ENCODE measurements around the gene HDGFL2.

HDGFL2 gene

DNA sequence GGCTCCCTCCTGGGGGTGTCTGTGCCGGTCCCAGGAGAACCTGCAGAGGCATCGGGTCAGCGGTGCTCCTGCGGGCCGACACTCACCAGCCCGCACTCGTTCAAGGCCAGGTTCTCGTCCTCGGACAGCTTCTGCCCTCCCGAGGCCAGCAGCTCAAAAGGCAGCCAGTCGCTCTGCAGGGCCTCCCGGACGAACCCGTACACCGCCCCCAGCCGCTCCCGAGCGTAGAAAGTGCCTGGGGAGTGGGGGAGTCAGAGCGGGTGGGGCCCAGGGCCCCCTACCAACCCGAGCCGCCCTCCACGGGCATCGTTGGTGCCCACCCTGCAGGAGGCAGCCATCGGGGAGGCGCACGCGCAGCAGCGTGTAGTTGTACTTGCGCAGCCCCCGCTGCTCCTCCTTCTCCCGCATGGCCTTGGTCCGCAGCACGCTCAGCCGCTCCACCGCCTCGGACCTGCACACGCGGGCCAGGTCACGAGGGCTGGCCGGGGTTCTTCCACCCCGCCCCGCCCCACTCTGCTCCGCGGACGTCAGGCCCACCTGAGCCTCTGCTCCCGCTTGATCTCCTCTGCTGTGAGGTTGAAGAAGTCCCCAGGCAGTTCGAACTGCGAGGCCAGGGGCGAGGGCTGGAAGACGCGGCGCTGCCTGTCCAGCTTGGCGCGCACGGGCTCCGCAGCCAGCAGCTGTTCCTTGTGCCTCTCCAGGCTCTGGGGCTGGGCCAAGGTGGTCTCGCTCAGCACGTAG lies 26.0 kb upstream of the HDGFL2 start:
- no peak for DNase-seq

DNA sequence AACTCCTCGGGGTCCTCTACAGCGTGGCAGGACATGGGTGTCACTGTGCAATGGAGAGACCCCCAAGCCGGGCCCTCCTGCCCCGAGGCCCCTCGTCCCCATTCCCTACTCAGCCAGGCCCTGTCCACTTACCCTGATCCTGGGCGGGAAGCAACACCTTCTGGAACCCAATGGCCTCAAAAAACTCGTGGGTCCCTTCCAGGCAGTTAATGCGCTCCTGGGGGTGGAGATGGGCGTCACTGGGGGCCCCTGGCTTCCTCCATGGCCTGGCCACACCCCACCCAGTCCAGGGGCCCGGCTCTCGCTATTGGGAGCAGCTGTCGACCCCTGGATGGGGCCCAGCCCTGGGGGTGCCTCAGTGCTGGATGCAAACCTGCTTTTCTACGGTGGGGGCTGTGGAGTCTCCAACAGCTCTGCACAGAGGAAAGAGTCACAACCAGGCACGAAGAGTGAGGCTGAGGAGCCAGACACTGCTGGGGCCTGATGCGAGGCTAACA lies 25.3 kb upstream of the HDGFL2 start:
- no peak for DNase-seq

DNA sequence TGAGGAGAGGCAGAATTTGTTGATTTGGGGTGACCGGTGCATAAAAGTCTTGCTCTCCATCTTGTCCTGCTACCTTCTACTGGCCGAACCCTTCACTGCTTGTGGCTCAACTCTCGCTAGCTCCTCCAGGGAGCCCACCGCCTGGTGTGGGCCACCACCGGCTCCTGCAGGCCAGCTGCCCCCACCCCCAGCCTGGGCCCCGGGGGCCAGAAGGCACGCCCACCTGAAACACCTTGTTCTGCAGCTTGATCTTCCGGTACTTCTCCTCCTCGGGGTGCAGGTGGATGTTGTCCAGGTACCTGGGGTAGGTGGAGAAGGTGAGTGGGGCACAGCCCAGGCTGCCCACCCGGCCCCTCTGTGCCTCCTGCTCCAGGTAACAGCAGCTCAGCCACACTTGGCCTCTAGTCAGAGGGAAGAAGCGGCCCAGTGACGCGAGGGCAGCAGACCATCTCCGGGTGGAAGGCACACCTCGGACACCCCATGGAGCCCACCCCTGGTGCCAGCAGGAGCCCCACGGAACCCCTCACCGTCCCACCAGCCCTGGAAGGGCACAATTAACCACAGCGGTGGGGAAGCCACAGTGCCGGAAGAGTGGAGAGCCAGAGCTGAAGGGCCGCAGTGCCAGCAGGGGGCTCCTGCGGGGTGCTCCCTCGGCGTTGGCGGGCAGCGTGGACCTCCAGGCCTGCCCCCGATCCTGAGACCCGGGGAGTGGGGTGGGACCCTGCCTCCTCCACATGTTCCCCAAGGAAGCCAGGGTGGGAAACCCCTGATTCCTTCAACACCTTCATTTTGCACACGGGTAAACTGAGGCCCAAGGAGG lies 24.6 kb upstream of the HDGFL2 start:
- DNase-seq: no peak

DNA sequence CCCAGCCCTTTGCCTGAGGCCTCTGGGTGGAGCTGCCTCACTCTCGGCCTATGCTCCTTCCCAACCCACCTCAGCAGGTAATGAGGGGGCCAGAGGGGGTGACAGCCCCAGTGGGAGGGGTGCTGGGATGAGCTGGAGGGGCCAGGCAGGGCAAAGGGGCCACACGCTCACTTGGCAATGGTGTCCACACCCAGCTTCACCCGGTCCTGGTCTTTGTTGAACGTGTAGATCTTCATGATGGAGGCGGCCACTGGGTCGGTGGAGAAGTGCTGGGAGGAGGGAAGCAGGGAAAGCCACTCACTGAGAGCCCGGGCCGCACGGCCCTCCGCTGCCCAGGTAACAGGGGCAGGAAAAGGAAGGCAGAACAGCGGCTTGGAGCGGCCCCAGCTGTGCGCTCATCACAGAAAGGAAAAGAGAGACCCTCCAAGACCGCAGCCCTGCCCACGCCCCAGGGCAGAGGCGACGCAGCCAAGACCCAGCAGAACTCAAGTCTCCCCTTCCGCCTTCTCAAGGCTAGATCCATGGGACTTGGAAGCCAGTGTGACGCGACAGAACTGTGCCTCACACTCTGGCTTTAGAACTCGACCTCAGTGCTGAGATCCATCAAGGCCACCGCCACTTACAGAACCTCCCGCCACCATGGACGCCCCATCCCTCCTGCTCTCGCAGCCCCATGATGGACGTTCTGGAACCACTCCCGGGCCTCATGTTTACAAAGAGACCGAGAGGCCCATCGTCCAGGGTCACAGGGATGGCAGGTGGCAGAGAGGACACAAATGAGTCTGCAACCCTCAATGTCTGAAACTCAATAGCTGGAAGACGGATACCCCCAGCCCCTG lies 23.7 kb upstream of the HDGFL2 start:
- DNase-seq: no peak

DNA sequence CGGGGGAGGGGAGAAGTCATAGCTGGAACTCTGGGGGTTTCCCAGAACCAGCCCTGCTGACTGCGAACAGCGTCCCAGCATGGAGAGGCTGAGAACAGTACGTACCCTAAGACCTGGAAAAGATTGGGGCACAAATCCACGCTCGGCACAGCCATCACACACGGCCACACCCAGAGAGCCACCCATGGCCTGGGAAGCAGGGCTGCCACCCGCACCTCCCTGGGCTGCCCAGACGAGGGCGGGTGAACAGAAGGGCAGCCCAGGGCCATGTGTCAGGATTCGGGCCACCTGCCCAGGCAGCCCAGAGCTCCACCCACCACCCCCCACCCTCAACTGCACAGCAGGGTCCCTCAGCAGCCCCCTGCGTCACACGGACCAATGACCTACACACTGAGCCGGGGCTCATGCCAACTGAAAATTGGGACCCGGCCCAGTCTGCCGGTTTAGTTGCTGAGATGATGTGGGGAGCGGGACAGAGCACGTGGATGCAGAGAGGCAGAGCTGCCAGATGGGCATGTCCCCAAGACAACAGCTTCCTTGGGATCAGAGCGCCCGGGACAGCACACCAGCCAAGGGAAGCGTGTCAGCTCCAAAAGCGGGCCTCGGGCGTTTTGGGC lies 23.0 kb upstream of the HDGFL2 start:
- no peak for DNase-seq

DNA sequence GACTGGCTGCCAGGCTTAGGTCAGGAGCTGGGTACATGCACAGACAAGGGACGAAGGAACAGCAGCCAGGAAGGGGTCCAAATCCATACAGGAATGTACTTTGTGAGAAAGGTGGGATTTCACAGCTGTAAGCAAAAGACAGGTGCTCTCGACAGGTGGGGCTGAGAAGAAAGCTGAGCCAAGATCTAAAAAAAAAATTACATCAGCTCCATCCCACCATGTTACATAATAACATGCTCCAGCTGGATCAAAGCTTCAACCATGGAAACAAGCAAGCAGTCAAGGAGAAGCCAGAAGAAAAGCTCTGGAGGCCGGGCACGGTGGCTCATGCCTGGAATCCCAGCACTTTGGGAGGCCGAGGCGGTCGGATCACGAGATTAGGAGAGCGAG lies 22.5 kb upstream of the HDGFL2 start:
- no peak for DNase-seq

DNA sequence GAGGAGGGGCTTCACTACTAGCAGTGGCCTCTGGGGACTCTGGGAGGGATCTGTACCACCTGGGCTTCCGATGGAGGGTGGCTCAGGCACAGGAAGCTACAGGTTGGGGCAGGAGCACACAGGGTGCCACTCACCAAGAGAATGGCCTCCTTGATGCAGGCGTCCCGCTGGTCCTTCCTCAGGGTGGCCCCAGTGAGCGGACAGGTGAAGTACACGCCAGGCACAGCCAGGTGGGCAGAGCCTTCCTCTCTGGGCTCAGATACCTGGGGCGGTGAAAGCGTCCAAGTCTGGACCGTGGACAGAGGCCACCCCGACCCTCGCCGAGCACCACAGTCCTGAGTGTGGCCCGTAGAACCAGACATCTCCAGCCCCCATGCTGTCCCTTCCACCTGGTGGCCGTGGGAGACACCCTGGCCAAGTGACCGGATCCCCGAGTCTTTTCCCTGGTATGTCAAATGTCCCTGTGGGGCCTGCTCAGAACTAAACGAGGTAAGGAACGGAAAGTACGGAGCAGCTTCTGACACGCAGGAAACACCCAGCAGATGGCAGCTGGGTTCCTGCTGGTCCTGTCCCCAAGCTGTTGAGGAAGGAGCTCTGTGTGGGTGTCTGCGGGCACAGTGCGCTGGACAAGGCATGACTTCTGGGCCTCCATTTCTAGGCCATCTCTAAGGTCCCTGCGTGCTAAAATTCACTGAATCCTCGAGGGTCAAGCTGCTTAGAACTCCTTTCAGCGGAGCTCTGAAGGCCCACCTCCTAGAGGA lies 19.7 kb upstream of the HDGFL2 start:
- DNase-seq: no peak

DNA sequence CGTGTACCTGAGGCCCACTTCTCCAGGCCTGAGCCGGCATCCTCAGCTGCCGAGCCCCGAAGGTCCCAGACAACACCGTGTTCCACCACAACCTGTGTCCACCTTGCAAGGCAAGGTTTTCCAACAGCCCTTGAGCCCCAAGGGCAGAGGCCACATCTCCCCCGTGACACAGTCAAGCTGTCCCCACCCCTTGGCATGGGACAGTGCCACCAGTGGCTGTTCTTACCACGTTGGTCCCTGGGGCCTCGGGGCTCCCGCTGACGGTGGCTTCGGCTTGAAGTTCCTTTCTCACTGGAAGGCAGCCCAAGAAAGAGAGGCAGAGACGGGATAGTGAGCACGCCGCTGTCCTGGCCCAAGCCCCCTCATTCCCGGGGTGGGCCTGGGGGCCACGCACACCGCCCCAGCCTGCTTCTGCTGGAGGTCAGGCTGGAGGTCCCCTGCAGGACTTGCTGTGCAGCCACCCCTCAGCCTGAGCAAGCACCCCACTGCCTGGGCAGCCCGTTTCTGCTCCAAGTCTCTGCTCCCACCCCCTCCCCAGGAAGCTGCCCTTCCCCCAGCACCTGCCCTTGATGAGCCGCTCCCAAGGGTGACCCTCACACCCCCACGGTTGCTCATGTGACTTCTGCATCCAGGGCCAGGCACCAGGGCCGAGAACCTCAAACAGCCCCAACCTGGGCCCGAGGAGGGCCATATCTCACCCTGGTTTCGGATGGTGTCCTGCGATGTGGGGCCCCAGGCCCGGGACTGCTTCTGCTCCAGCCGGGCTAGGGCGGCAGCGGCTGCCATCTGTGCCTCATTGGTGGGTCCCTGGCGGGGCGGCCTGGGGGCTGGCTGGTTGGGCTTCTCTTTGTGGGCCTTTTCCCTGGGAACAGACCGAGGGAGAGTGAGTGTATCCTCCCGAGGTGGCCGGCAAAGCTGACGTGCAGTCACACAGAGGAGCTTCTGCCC lies 18.6 kb upstream of the HDGFL2 start:
- DNase-seq: no peak

DNA sequence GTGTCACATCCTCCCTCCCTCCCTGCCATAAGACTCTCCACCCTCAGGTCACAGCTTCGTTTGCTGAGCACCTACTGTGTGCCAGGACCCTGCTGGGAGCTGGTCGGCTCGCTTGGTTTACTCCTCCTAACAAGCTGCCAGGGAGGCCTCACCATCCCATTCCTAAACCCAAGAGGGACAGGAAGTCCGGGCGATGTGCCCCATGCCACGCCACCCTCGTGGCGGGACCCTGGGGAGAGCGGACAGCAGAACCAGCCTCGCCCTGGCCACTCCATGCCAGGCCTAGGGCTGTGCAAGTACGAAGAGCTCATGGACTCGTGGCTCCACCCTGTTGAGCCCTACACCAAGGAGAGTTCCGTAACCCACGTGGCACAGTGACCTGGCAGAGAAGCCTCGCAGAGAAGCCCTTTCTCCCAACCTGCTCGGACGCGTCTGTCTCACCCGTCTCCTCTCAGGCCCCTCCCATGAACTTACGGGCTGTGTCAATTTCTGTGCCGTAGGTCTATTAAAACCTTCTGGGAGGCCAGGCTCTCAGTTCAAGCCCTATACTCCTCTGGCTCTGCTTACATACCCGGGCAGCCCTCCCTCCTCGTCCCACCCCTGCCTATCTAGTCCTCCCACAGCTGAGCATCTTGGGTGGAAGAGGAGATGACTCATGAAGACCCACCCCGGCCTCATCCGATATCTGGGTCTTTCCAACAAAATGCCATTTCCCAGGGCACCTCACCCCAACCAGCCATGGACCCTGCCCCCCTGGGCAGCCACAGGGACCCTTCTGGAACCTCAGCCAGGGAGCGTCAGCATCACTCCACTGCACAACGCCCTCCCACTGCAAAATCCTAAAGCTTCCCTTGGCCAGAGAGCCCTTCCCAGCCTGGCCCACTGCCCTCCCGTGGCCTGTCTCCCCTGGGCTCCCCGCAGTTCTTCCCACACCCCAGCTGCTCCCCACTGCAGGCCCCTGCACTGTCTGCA lies 17.1 kb upstream of the HDGFL2 start:
- no peak for DNase-seq

DNA sequence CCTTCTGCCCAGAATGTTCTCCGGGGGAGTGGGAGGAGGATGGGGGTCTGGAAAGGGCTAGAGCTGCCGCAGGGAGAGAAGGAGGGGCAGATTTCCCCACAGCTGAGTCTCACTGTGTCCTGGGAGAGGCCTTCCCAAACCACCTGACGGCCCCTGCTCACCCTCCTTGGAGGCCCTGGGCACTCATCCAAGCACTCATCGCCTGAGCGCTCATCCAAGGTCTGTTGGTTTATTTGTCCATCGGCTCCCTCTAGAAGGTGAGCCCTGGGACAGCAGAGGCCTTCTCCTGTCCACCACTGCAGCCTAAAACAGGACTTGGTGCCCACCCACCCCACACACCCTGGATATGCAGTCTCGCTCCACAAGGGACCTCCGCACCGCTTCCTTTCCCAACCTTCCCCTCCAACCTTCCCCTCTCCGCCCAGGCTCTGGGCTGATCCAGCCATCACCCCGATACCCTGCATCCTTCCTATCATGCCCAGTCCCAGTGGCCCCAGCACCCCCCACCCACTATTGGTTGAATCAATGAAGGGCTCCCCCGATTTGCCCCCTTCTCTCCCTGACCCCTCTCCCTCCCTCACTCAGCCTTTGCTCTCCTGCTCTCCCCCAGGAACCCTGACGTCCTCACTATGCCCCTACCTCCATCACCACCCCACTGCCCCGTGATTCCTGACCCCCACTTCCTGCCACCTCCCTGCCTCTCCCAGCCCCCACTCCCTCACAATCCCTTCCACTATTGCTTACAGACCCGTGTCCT lies 16.2 kb upstream of the HDGFL2 start:
- DNase-seq: no peak

DNA sequence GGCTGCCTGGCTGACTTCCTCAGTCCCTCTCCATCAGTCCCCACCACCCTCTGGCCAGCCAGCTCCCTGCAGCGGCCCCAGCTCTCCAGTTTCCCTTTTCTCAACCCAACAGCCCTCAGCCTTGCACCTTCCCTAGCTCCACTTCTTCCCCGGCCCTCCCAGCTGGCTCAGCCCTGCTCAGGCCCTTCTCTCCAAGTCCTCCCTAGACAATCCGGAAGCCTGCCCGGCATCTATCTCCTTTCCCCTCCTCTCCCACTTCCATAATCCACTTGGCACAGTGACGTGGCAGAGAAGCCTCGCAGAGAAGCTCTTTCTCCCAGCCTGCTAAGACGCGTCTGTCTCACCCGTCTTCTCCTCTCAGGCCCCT lies 15.6 kb upstream of the HDGFL2 start:
- no peak for DNase-seq

DNA sequence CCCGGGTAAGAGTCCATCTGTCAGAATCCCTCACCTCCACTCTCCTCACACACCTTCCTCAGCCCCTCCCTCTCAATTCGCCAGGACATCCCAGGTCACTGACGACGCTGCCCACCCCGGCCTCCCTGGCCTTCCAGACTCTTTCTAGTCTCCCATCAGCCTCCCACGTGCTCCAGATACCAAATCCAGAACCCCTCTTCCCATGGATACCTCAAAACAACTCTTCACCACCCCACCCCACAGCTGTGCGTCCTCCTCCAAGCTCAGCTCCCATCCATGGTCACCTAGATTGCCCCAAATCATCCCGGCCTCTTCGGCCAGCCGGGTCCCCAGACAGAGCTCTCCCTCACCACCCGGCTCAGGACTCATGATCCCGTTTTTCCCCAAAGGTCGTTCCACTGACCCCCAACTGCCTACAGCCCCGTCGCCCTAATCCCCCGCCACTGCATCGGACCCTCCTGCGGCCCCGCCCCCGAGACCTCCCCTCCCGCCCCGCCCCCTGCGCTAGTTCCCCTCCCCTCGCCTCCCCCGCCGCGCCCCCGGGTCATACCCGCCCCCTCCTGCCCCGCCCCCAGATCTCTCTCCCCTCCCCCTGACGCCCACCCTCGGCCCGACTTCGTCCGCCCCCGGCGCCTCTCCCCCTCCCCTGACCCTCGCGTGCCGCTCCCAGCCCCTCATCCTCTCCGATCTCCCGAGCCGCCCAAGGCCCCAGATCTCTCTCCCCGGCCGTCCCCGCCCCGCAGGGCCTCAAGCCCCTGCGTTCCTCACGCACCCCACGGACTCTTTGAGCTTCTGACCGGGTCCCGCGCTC lies 15.0 kb upstream of the HDGFL2 start:
- DNase-seq: no peak

DNA sequence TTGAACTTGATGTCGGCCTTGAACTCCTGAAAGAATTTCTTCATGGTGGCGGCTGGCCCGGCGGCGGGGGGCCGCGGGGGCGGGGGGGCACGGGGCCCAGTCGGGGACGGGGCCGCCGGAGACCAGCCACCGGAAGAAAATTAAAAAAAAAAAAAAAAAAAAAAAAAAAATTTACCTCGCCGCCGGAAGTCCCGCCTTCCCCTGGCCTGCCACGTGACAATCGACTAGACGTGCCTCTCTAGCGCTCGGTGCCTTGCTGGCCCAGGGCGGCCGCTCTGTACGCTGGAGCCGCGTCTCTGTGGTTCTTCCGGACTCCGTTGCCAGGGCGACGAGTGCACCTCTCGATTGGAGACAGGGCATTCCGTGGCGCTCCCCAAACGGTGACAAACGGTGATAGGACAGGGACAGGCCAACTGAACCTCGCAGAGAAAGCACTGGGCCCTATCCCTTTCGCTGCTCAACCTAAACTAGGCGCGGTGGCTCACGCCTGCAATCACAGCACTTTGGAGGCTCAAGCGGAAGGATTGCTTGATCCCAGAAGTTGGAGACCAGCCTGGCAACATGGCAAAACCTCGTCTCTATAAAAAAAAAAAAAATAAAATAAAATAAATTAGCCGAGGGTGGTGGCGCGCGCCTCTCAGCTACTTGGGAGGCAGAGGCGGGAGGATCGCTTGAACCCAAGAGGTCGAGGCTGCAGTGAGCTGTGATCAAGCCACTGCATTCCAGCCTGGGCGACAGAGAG lies 14.3 kb upstream of the HDGFL2 start, which contains the start of gene UBXN6:
Gene UBXN6, minus strand, starts transcription at position 141 of the 742 bp plus-strand sequence. Its CDS starts 97 bp downstream, at position 44.
- peak; percentile 81 for DNase-seq

DNA sequence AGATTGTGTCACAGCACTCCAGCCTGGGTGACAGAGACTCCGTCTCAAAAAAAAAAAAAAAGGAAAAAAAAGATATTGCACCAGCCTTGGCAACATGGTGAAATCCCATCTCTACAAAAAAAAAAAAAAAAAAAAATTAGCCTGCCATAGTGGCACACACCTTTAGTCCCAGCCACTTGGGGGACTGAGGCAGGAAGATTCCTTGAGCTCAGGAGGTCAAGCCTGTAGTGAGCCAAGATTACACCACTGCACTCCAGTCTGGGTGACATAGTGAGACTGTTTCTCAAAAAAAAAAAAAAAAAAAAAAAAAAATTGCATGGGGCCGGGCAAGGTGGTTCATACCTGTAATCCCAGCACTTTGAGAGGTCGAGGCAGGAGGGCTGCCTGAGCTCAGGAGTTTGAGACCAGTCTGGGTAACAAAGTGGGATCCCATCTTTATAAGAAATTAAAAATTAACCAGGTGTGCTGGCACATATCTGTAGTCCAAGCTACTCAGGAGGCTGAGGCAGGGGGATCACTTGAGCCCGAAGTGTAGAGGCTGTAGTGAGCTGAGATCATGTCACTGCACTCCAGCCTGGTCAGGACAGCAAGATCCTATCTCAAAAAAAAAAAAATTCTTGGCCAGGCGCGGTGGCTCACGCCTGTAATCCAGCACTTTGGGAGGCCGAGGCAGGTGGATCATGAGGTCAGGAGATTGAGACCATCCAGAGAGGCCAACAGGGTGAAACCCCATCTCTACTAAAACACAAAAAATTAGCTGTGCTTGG lies 7.1 kb upstream of the HDGFL2 start:
- DNase-seq: no peak

DNA sequence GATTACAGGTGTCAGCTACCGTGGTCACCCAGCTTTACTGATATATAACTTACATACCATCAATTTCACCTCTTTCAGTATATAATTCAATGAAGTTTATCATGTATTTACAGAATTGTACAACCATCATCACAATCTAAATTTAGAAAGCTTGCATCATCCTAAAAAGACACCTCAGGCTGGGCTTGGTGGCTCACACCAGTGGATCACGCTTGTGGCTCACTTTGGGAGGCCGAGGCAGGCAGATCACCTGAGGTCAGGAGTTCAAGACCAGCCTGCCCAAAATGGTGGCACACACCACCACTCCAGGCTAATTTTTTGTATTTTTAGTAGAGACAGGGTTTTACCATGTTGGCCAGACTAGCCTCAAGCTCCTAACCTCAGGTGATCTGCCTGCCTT lies 4.3 kb upstream of the HDGFL2 start:
- DNase-seq: no peak

All from SIG-M5 (cell line).